Thoracic aorta (tissue), 2 donors: ENCODE measurements around the gene FNDC3B. TPM values are rescaled to one million over a fixed set of nuclear protein-coding genes. Genes with fewer than 3 reads are reported as not detected.

ENCODE experiments used
- ATAC-seq: fragments of 150-250 bp; one replicate; pipeline ENCODE4 v1.8.0; 2017; ENCODE audit warnings: low read depth; ENCODE audit not compliant: insufficient number of reproducible peaks, low FRiP score
- DNase-seq: peaks from one replicate; pipeline ENCODE4 v3.0.0-alpha.2; 2020; ENCODE audit warnings: low spot score
- H3K27ac ChIP-seq, 2 donors: fragments of 200-600 bp; sonication (generic); 1 replicate in 1 of 2; 2 replicates in 1 of 2; pipeline ENCODE4 v1.5.1; 2016; ENCODE audit warnings: mild to moderate bottlenecking in 2 of 2, moderate library complexity in 2 of 2
- H3K27me3 ChIP-seq: fragments of 200-600 bp; sonication (generic); replicated peaks from 2 replicates; pipeline ENCODE4 v1.6.0; 2016; ENCODE audit warnings: mild to moderate bottlenecking; ENCODE audit not compliant: insufficient read depth
- H3K36me3 ChIP-seq: fragments of 200-600 bp; sonication (generic); one replicate; pipeline ENCODE4 v1.5.1; 2016
- H3K4me1 ChIP-seq, 2 donors: fragments of 200-600 bp; sonication (generic); 1 replicate in 1 of 2; 2 replicates in 1 of 2; pipeline versions ENCODE4 v1.5.1 to v1.6.0; 2016; ENCODE audit warnings: low read depth in 2 of 2, mild to moderate bottlenecking in 1 of 2; ENCODE audit not compliant: control insufficient read depth in 1 of 2
- H3K4me3 ChIP-seq: fragments of 200-600 bp; sonication (generic); 2 replicates; pipeline ENCODE4 v1.5.1; 2016; ENCODE audit warnings: mild to moderate bottlenecking
- H3K9me3 ChIP-seq: fragments of 200-600 bp; sonication (generic); 2 replicates; pipeline ENCODE4 v1.5.1; 2016
- total RNA-seq, 2 donors: library from RNA; depleted of rRNA; stranded (reverse); fragments of >200 nt; gene quantifications; one replicate each; pipeline versions ENCODE4 v1.1.0 to v1.2.3, GENCODE V29; 2016
- TF ChIP-seq, protein P1 (sequence below): fragments of 200-600 bp; sonication (generic); IDR thresholded peaks from one replicate; pipeline ENCODE4 v1.5.1; 2019; ENCODE audit warnings: antibody characterized with exemption

Gene FNDC3B
- total RNA-seq, 2 donors from 2014 or later: 113 to 163 TPM

DNA sequence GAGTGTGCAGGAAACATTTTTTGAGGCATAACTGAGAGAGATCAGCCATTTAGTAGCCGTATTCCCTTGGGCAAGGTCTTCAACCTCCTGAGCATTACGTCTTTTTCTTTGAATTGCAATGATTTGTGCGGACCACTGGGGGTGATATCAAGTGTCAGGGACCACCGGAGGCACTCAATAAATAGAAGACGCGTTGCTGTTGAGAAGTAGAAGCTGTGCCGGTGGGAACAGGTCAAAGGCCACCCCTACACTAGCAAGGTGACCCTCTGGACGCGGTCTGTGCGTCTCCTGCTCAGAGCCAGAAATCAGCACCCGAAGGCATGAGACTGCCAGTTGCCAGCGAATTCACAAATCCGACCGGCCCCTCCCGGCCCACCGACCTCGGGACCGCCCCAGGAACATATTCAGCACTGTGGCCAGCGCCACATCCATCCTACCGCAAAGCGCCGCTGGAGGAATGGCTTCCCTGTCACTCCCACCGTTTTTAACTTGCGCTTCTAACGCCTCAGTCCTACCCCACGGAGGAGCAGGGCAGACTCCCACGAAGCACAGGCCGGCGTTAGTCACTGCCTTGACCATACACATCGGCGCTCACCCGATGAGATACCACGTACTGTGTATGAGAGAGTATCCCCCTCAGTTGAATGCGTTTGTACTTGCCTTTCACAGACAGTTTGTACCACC is 410.2 kb downstream of the FNDC3B start:
- no peak for DNase-seq
- peak; percentile 20 for ATAC-seq
- TF ChIP-seq, protein P1, sequence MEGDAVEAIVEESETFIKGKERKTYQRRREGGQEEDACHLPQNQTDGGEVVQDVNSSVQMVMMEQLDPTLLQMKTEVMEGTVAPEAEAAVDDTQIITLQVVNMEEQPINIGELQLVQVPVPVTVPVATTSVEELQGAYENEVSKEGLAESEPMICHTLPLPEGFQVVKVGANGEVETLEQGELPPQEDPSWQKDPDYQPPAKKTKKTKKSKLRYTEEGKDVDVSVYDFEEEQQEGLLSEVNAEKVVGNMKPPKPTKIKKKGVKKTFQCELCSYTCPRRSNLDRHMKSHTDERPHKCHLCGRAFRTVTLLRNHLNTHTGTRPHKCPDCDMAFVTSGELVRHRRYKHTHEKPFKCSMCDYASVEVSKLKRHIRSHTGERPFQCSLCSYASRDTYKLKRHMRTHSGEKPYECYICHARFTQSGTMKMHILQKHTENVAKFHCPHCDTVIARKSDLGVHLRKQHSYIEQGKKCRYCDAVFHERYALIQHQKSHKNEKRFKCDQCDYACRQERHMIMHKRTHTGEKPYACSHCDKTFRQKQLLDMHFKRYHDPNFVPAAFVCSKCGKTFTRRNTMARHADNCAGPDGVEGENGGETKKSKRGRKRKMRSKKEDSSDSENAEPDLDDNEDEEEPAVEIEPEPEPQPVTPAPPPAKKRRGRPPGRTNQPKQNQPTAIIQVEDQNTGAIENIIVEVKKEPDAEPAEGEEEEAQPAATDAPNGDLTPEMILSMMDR: no peak

More for the DNA sequence above, 410.2 kb downstream of the FNDC3B start:
- no peak overlapping the region for H3K27ac ChIP-seq
- H3K4me1 ChIP-seq: peaks cover 0 to 16% of the 10 kb centered on the region in 2 donors
- no peaks in the 10 kb centered on the region for H3K36me3 ChIP-seq
- H3K9me3 ChIP-seq: no peaks in the 10 kb centered on the region
- H3K27me3 ChIP-seq: no peaks in the 10 kb centered on the region
- no peak overlapping the region for H3K4me3 ChIP-seq

Other genes with a start within 250 kb of the FNDC3B start
- 10 to 100 TPM; 51.3 to 95.2 TPM for gene PLD1, start 229.1 kb upstream of the FNDC3B start, total RNA-seq
- gene TMEM212, start 196.2 kb upstream of the FNDC3B start, total RNA-seq: not detected